K562 (cell line): ENCODE results near the gene ZC3H18. TPM values are rescaled to one million over a fixed set of nuclear protein-coding genes. Genes with fewer than 3 reads are reported as not detected.
A peak's percentile ranks its signal among the peaks of the same experiment; 100 is the strongest.

Source experiments
- BRF2 ChIP-seq: IDR thresholded peaks from 3 replicates; pipeline ENCODE4 v1.6.1; 2011; ENCODE audit warnings: borderline replicate concordance, mild to moderate bottlenecking; ENCODE audit not compliant: insufficient read length, insufficient read depth
- CEBPB ChIP-seq: fragments of 450-650 bp; IDR thresholded peaks from 2 replicates; pipeline ENCODE4 v1.6.1; 2016; ENCODE audit warnings: missing genetic modification characterization, missing compliant biosample characterization
- E2F4 ChIP-seq: sonication (generic); formaldehyde crosslinking; IDR thresholded peaks from 2 replicates; pipeline ENCODE4 v1.8.0; 2022; ENCODE audit warnings: mild to moderate bottlenecking, low read depth, missing genetic modification reagents
- FOXP4 ChIP-seq: sonication (generic); formaldehyde crosslinking; IDR thresholded peaks from 2 replicates; pipeline ENCODE4 v1.8.0; 2022; ENCODE audit warnings: mild to moderate bottlenecking, missing genetic modification reagents, borderline replicate concordance
- GATA2 ChIP-seq: sonication (generic); formaldehyde crosslinking; IDR thresholded peaks from 2 replicates; pipeline ENCODE4 v1.4.0; 2020; ENCODE audit warnings: mild to moderate bottlenecking, missing genetic modification reagents
- HDAC1 ChIP-seq, 2 experiments: fragments of 450-650 bp; IDR thresholded peaks; 2 replicates each; pipeline ENCODE4 v1.6.1; 2016 to 2017; ENCODE audit warnings: inconsistent platforms in 1 of 2, mild to moderate bottlenecking in 1 of 2, moderate library complexity in 1 of 2
- HEY1 ChIP-seq: fragments of 250-450 bp; sonication (Bioruptor Pico); IDR thresholded peaks from 2 replicates; pipeline ENCODE4 v1.5.0; 2020; ENCODE audit warnings: mild to moderate bottlenecking, moderate library complexity, borderline replicate concordance
- KDM4B ChIP-seq, 2 experiments: fragments of 450-650 bp in 1 of 2; sonication (generic) in 1 of 2; IDR thresholded peaks; 2 replicates each; pipeline ENCODE4 v1.6.1; 2016 to 2017; ENCODE audit warnings: borderline replicate concordance in 2 of 2, antibody characterized with exemption in 1 of 2, low read depth in 1 of 2, mild to moderate bottlenecking in 1 of 2
- ZBTB2 ChIP-seq: fragments of 450-650 bp; IDR thresholded peaks from 2 replicates; pipeline ENCODE4 v1.6.1; 2016; ENCODE audit warnings: antibody characterized with exemption
- ZNF318 ChIP-seq, 2 experiments: fragments of 450-650 bp; IDR thresholded peaks; 2 replicates each; pipeline ENCODE4 v1.6.1; 2016; ENCODE audit warnings: mild to moderate bottlenecking in 2 of 2, borderline replicate concordance in 1 of 2, low read depth in 1 of 2, moderate library complexity in 1 of 2
- polyA plus RNA-seq, 8 experiments: library from polyadenylated mRNA; depleted of rRNA in 4 of 8; stranded (reverse) in 5 of 8; unstranded in 3 of 8; fragments of >200 nt; fragmentation: Nextera tagmentation in 2 of 8; fragmentation: Illumina TruSeq in 1 of 8; extraction: Ambion mirVana in 2 of 8; extraction: Trizol in 1 of 8; gene quantifications; 2 replicates each; pipeline versions ENCODE4 v1.2.1 to v1.2.3, GENCODE V29; 2011 to 2014; ENCODE audit warnings: inconsistent platforms in 1 of 8, missing spikeins in 1 of 8
- total RNA-seq, 7 experiments: library from RNA; depleted of rRNA in 6 of 7; stranded (reverse); fragments of >200 nt in 6 of 7; fragmentation: Illumina TruSeq in 2 of 7; extraction: Trizol in 2 of 7; gene quantifications; 2 replicates each; pipeline versions ENCODE4 v1.2.1 to v1.2.3, GENCODE V29; 2011 to 2021; ENCODE audit warnings: low replicate concordance in 1 of 7

The ZC3H18 gene
- total and polyA plus RNA-seq, 9 of the 15 experiments (the other 6 are each of a cell fraction or from before 2014, with no cell fraction given), result 1.7 to 88.7 (median 26.9) TPM

- TF ChIP-seq ZNF318 (IDR thresholded peaks at IDR 0.05; ENCODE audit: borderline replicate concordance in 1 of 2, low read depth in 1 of 2) (no peak), GATA2 (CRISPR knock-in tag) (no peak), CEBPB (peak; percentile 62; the same call in 1 of the 2 replicates), BRF2 (no peak), E2F4 (CRISPR knock-in tag) (peak; percentile 19; the same call in 1 of the 2 replicates), HEY1 (no peak), KDM4B (IDR thresholded peaks at IDR 0.05; ENCODE audit: borderline replicate concordance in 2 of 2, low read depth in 1 of 2) (peak in 1 of 2 experiments; percentile 15; a peak in 1 of 4 replicates), ZBTB2 (0 out of 2 replicates have a peak, but pooled peaks have one; percentile 22), FOXP4 (CRISPR knock-in tag) (no peak), HDAC1 (IDR thresholded peaks at IDR 0.05) (no peak)
Observed at GRCh38 chr16:88649924-88650748, 79.9 kb downstream of the ZC3H18 start (continued).
